Measurements from ENCODE around the gene LIPT2. TPM values are rescaled to one million over a fixed set of nuclear protein-coding genes. Genes with fewer than 3 reads are reported as not detected.

LIPT2 gene
- total and polyA plus RNA-seq, 8 donors, result 1.8 to 6.3 (median 4.7) TPM

GRCh38 chr11:74444173-74444826 lies 49.2 kb downstream of the LIPT2 start:
- intact Hi-C loops (cut with DNase I), result no loop called here
- no peaks in the 10 kb centered on the region for H3K36me3 ChIP-seq
- no peak overlapping the region for H3K4me3 ChIP-seq
- peaks cover 2 to 3% of the 10 kb centered on the region in 2 donors for H3K4me1 ChIP-seq
- H3K9me3 ChIP-seq, result no peaks in the 10 kb centered on the region
- no peak for DNase-seq
- peak; percentile 59 for ATAC-seq
- no peaks in the 10 kb centered on the region for H3K27me3 ChIP-seq
- no peak for TF ChIP-seq CTCF (IDR thresholded peaks at IDR 0.05)
- H3K27ac ChIP-seq, result no peak overlapping the region

- Histone ChIP-seq H3K9me3 (no peaks in the 10 kb centered on the region), H3K4me3 (no peak overlapping the region), H3K27ac (no peak overlapping the region), H3K4me1 (no peaks in the 10 kb centered on the region), H3K36me3 (no peaks in the 10 kb centered on the region), H3K27me3 (no peaks in the 10 kb centered on the region)
- TF ChIP-seq CTCF (IDR thresholded peaks at IDR 0.05), result no peak
- intact Hi-C loops (cut with DNase I), result no loop called here
- DNase-seq (no peak), ATAC-seq (peak; percentile 90)
These were observed 50.3 kb downstream of the LIPT2 start for GRCh38 chr11:74443071-74443864.

- no peak for DNase-seq
- Histone ChIP-seq H3K4me3 (no peak overlapping the region), H3K4me1 (no peaks in the 10 kb centered on the region), H3K36me3 (no peaks in the 10 kb centered on the region), H3K27ac (no peak overlapping the region), H3K27me3 (no peaks in the 10 kb centered on the region), H3K9me3 (no peaks in the 10 kb centered on the region)
- intact Hi-C loops (cut with DNase I), result no loop called here
- no peak for TF ChIP-seq CTCF (IDR thresholded peaks at IDR 0.05)
- ATAC-seq, result peak; percentile 79
These were observed 50.9 kb downstream of the LIPT2 start for GRCh38 chr11:74442636-74443035.

Other genes starting within 250 kb of the LIPT2 start
- 10 to 100 TPM in 1 of 2 donors, 1 to 10 TPM in 1; 2.0 to 12.1 TPM for gene P4HA3, start 182.1 kb downstream of the LIPT2 start, total RNA-seq
- gene P4HA3, start 182.1 kb downstream of the LIPT2 start, polyA plus RNA-seq (ENCODE audit: insufficient read length in 6 of 6), result 1 to 10 TPM; 1.3 to 2.7 (median 2.5) TPM
- gene PGM2L1, start 95.3 kb downstream of the LIPT2 start, total RNA-seq, result 10 to 100 TPM in 1 of 2 donors, 1 to 10 TPM in 1; 6.8 to 12.2 TPM
- gene PGM2L1, start 95.3 kb downstream of the LIPT2 start, polyA plus RNA-seq (ENCODE audit: insufficient read length in 6 of 6), result 1 to 10 TPM; 4.8 to 6.3 (median 5.2) TPM
- gene KCNE3, start 26.2 kb downstream of the LIPT2 start, total RNA-seq, result 10 to 100 TPM; 21.2 to 26.6 TPM
- 10 to 100 TPM in 5 of 6 donors, 1 to 10 TPM in 1; 9.7 to 14.6 (median 12.9) TPM for gene KCNE3, start 26.2 kb downstream of the LIPT2 start, polyA plus RNA-seq (ENCODE audit: insufficient read length in 6 of 6)
- 10 to 100 TPM; 15.0 to 22.7 TPM for gene POLD3, start 98.9 kb upstream of the LIPT2 start, total RNA-seq
- 10 to 100 TPM; 29.7 to 41.0 (median 34.5) TPM for gene POLD3, start 98.9 kb upstream of the LIPT2 start, polyA plus RNA-seq (ENCODE audit: insufficient read length in 6 of 6)
- 1 to 10 TPM; 1.3 to 5.2 TPM for gene CHRDL2, start 237.7 kb upstream of the LIPT2 start, total RNA-seq
- under 1 TPM; 0.48 to 0.82 (median 0.60) TPM for gene CHRDL2, start 237.7 kb upstream of the LIPT2 start, polyA plus RNA-seq (ENCODE audit: insufficient read length in 6 of 6)